Middle frontal gyrus (tissue), 1 donor: Measurements from ENCODE around the gene BTG4.

ENCODE experiments used
- DNase-seq: peaks from one replicate; pipeline ENCODE4 v3.0.0-alpha.2; 2015; ENCODE audit warnings: low spot score; ENCODE audit errors: extremely low spot score

BTG4 gene

GRCh38 chr11:111512296-111513239 is at the start of gene BTG4:
BTG4 (minus strand) TSS chr11:111512386; CDS start chr11:111498776, 13,610 bp downstream.
- DNase-seq, result no peak

- DNase-seq, result no peak
Observed at GRCh38 chr11:111561791-111562325, 49.7 kb upstream of the BTG4 start.

- DNase-seq, result no peak
Observed at GRCh38 chr11:111561306-111561705, 49.1 kb upstream of the BTG4 start.

- DNase-seq, result no peak
Observed at GRCh38 chr11:111560800-111561199, 48.6 kb upstream of the BTG4 start.

- no peak for DNase-seq
Observed at GRCh38 chr11:111559800-111560464, 47.7 kb upstream of the BTG4 start.

- no peak for DNase-seq
Observed at GRCh38 chr11:111557425-111558111, 45.4 kb upstream of the BTG4 start.

- no peak for DNase-seq
Observed at GRCh38 chr11:111555255-111555654, 43.1 kb upstream of the BTG4 start.

GRCh38 chr11:111554532-111554931 is 42.3 kb upstream of the BTG4 start:
- no peak for DNase-seq

GRCh38 chr11:111550258-111550657 is 38.1 kb upstream of the BTG4 start:
- no peak for DNase-seq

- no peak for DNase-seq
Observed at GRCh38 chr11:111549869-111550203, 37.6 kb upstream of the BTG4 start.

- DNase-seq, result no peak
Observed at GRCh38 chr11:111549196-111549868, 37.1 kb upstream of the BTG4 start.

GRCh38 chr11:111548525-111548924 is 36.3 kb upstream of the BTG4 start:
- no peak for DNase-seq

GRCh38 chr11:111542606-111543275 is 30.6 kb upstream of the BTG4 start:
- DNase-seq, result no peak

- no peak for DNase-seq
Observed at GRCh38 chr11:111541254-111542061, 29.3 kb upstream of the BTG4 start.

GRCh38 chr11:111540937-111541253 is 28.7 kb upstream of the BTG4 start:
- no peak for DNase-seq

GRCh38 chr11:111540114-111540936 is 28.1 kb upstream of the BTG4 start, which contains the start of gene LAYN:
LAYN (plus strand) TSS chr11:111540720; CDS start chr11:111540844, 124 bp downstream.
- no peak for DNase-seq

- DNase-seq, result no peak
Observed at GRCh38 chr11:111539426-111540113, 27.4 kb upstream of the BTG4 start.

GRCh38 chr11:111538407-111539114 is 26.4 kb upstream of the BTG4 start:
- DNase-seq, result no peak
